Hematopoietic multipotent progenitor cell treated with erythropoietin and hydrocortisone succinate and interleukin-3 and kit ligand, for 17 days (in vitro differentiated cells): ENCODE measurements around the gene TMED6.

Experiments
- DNase-seq: peaks from one replicate; pipeline ENCODE4 v3.0.0-alpha.2; 2015; ENCODE audit warnings: low spot score

The TMED6 gene

DNA sequence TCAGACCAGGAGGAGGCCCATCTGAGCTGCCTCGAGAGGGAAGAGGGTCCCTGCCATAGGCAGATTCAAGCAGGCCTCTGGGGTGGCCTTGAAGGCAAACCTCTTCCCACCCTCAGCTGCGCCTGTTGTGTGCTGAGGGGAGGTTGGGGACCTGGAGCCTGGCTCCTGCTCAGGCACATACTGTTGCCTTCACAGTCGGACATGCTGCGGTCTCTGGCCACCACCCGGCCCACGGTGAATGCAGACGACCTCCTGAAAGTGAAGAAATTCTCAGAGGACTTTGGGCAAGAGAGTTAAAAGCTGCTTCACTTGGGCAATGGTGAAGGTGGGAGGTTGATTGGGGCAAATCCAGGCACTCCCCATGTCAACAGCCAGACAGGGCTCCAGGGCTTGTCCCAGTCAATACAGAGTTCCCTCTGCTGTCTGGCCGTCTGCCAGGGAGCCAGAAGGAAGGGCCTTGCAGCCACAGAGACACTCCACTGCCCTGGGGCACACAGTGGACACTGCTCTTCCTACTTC lies 27.5 kb downstream of the TMED6 start:
- no peak for DNase-seq

DNA sequence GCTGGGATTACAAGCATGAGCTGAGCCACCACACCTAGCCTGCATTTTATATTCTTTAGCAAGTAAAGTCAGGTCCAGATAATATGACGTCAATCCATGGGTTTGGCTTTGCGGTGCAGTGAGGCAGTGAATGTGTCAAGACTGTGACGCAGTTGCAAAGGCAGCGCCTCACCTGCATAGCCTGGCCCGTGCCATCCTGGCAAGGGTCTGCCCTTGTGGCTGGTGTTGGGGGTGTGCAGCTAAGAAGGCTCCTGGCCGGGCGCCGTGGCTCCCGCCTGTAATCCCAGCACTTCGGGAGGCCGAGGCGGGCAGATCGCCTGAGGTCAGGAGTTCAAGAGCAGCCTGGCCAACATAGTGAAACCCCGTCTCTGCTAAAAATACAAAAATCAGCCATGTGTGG lies 28.2 kb downstream of the TMED6 start:
- DNase-seq, result no peak

DNA sequence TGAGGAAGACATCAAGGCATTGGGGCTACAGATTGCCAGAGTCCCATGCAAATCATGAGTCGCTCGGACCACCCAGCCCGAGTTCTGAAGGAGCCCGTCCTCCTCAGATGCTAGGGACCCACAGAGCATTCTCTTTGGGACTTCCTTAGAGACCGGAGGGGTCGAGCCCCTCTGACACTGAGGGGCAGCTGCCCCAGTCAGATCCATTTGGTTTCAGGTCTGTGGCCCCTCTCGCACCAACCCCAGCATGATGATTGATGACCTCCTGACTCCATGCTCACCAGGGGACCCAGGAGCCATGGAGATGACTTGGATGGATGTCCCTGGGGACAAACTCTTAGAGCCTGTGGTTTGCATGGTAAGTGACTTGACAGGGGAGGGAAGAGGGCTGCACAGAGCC lies 29.2 kb downstream of the TMED6 start:
- no peak for DNase-seq

DNA sequence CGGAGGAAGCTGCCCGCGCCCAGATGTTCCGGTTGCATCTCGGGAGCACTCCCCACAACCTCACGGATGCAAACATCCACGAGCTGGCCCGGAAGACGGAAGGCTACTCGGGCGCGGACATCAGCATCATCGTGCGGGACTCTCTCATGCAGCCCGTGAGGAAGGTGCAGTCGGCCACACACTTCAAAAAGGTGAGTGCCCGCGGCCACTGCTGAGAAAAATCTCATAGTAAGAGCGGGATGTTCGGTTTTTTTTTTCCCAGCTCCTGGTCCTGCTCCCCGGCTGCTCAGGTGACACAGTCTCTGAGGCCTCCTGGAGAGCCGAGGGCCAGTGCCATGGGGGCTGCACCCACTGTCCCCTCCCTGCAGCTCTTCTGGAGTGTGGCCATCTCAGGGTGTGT lies 30.5 kb downstream of the TMED6 start:
- no peak for DNase-seq

DNA sequence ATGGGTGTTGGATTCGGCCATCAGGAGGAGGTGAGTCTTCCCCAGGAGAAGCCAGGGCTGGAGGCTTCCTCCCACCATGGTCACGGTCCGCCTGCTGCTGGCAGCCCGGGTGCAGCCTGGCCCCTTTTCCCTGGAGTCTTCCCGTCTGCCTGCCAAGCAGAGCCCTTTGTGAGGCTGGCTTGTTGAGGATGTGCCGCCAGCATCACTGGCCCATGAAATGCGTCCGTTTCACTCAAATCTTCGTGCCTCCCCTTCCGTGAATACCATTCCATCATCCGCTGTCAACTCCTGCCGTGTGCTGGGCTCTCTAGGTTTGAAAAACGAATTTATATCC lies 30.9 kb downstream of the TMED6 start:
- no peak for DNase-seq

DNA sequence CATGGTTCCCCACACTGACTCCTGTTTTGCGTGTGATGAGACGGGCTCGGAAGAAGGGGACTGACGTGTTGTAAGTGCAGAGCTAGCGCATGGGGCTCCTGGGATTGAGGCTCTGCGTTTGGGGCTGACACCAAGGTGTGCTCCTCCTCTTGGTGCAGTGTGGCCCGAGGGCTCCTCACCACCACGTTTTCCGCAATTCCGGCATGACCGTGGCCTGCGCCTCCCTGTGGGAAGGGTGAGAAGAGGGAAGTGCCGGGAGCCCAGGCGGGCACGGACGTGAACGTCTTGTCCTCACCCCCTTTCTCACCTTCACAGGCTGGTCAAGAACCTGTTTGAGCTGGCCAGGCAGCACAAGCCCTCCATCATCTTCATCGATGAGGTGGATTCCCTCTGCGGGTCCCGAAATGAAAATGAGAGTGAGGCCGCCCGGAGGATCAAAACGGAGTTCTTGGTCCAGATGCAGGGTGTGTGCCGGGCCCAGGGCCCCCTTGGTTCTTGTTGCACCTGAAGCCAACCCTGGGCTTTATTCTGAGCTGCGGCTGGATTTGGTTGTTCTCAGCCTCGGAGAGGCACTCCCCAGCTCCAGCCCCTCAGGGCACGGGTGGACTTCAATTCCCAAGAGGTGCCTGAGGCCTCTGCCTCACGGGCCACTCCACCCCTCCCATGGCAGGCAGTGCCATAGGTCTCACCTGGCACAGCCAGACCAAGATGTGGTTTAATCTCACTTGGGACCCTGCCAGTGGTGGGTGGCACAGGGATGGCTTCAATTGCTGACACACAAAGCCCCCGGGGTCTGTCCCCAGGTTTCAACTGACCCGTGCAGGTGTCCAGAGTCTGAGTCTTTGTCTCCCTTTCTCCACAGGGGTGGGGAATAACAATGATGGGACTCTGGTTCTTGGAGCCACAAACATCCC lies 31.5 kb downstream of the TMED6 start:
- DNase-seq, result no peak

DNA sequence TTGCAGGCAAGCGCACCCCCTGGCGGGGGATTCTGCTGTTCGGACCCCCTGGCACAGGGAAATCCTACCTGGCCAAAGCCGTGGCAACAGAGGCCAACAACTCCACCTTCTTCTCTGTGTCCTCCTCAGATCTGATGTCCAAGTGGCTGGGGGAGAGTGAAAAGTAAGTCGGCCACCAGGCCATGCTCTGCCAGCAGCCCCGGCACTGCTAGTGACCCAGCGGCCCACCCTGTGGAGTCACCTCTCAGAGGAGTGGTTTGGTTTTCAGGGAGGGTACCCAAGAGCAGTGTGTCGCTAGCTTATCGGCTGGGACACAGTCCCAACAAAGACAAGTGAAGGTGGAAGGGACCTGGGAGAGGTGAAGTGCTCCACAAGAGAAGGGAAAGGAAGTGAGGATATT lies 32.2 kb downstream of the TMED6 start:
- no peak for DNase-seq

DNA sequence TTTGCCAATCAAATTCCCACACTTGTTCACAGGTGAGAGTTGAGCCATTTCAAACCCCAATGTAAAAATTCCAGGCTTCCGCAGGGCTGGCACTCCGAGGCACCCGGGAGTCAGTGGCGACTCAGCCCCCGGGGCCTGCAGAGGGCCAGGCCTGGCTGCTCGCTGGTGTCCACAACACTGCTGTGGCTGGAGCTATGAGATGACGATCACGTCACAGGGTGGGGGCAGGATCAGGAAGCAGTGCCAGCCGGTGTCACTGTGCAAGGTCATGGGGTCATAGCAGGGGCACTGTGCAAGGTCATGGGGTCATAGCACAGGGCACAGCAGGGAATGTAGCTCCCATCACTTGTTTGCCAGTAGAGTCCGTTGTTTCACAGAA lies 32.7 kb downstream of the TMED6 start:
- no peak for DNase-seq

DNA sequence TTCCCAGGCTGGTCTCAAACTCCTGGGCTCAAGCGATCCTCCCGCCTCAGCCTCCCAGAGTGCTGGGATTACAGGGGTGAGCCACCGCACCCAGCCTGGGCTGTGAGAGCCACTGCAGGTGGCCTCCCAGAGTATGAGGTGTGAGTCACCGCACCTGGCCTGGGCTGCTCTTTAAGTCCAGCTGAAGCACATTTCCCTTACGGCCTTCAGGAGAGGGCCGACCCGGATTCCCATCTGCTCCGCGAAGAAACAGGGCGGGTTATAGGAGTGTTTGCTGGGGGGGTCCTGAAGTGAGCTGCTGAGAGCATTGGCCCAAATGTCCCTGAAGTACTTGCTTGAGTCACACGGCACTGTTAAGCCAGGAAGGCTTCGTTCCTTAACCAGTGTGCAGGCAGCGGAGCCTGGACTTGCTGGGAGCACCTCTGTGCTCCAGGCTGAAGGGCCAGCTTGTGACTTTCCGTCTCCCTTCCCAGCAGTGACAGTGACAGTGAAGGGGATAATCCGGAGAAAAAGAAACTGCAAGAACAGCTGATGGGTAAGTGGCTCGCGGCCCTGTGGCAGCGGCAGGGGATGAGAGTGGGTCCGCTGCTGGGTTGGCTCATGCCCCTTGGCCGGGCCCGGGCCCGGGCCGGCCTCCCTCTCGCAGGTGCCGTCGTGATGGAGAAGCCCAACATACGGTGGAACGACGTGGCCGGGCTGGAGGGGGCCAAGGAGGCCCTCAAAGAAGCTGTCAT lies 33.2 kb downstream of the TMED6 start:
- DNase-seq, result no peak

DNA sequence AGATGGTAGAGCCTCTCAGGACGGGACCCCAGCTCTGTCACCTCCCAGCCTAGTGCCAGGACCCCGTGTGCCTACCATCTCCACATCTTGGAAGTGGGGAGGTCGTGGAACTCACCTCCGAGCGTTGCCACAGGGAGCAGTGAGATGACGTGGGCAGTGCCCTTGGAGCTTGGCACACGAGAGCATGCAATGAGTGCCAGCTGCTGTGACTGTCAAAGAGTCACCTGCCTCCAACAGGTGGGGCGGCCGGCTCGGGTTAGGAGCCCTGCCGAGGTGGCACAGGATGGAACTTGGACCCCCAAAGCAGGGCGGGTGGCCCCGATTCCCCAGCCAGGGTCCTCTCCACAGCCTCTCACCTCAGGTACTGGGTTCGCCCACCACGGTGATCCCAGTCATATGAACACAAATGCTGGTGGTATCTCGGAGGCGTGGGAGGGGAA lies 35.0 kb downstream of the TMED6 start:
- no peak for DNase-seq

DNA sequence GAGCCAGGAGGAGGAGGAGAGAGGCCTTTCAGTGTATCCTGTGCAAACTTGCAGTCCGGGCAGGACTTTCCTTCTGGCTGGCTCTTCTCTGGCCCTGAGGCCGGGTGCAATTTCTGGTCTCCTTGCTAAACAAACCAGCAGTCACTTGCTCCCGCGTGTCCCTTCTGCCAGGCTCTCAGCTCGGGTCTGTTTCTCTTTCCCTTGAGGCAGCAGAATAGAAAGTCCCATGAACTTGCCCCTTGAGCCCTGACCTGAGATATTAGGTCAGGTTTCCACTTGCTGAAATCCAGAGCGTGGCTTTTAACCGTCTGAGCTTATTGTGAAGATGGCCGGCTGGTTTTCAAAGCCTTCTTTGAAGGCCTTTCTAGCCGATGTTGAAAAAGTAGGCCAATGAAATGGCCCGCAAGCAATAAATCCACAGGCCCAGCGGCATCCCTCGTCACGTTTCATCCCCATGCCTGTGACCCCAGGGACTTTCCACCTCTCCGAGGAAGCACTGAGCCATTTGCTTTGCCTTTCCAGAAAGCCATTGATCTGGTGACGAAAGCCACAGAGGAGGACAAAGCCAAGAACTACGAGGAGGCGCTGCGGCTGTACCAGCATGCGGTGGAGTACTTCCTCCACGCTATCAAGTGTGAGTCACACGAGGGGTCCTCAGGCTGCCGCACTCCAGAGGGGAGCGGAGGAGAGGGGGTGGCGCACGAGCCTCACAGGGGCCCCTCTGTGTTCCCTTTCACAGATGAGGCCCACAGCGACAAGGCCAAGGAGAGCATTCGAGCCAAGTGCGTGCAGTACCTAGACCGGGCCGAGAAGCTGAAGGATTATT lies 35.9 kb downstream of the TMED6 start:
- no peak for DNase-seq

DNA sequence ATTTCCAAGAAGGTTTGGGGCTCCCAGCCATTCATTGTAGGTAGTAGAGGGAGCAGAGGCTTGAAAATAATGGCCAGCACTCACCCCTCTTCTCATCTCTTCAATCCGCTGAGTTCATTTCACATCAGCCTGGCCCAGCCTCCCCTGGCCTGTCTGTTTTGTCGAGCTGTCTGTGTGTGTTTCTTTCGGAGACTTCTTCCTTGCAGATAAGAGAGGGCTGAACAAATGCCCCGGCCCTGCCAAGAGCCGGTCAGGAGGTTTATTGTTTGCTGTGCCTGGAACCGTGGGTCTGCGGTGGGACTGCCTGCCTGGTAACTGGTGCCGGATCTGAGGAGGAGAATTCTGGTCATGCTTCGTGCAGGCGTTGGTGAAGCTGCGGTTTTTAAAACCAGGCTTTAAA lies 37.1 kb downstream of the TMED6 start:
- DNase-seq, result no peak

DNA sequence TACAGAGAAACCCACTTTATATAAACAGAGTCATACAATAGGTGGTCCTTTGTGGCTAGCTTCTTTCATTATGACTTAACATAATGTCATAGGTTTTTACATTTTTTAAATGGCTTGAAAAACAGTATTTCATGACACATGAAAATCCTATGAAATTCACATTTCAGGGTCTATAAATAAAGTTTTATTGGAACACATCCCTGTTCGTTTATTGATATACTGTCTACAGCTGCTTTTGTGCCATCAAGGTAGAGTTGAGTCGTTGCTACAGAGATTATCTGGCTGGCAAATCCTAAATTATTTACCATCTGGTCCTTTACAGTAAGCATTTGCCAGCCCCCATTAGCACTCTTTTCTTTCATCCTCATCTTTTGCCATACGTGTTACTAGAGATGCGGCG lies 38.1 kb downstream of the TMED6 start:
- DNase-seq, result no peak

DNA sequence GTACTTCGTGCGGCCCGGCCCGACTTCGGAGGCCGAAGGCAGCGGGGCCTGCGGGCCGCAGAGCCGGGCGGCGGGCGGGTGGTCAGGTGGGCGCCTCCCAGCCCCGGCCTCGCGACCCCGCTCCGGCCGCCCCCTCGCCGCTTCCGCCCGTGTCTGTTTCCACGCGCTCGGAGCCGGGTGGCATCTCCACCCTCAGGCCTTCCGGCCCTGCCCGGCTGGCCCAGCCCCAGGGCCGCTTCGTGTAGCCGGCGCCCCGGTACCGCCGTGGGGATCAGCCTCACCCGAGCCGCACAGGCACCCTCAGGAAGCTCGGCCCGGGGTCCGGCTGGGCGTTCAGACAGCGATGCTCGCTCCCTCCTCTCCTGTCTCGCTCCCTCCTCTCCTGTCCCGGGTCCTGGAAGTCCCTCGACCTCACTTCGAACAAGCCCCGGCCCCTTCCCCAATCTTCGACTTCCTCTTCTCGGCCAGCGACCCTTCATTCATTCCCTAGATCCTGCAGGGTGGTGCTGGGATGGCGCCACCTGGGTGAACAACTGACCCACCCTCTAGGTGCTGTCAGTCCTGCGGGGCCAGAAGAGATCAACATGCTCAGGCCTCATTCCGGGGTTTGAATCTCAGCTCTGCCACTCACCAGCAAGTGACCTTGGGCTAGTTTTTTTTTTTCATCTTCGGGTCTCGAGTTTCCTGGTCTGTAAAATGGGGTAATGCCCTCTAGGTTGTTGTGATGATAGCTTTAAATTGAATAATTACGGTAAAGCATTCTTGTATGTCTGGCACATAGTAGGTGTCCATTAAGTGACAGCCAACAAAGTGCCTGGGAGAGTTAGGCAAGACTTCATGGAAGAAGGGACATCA lies 39.8 kb downstream of the TMED6 start:
- peak; percentile 25 for DNase-seq

DNA sequence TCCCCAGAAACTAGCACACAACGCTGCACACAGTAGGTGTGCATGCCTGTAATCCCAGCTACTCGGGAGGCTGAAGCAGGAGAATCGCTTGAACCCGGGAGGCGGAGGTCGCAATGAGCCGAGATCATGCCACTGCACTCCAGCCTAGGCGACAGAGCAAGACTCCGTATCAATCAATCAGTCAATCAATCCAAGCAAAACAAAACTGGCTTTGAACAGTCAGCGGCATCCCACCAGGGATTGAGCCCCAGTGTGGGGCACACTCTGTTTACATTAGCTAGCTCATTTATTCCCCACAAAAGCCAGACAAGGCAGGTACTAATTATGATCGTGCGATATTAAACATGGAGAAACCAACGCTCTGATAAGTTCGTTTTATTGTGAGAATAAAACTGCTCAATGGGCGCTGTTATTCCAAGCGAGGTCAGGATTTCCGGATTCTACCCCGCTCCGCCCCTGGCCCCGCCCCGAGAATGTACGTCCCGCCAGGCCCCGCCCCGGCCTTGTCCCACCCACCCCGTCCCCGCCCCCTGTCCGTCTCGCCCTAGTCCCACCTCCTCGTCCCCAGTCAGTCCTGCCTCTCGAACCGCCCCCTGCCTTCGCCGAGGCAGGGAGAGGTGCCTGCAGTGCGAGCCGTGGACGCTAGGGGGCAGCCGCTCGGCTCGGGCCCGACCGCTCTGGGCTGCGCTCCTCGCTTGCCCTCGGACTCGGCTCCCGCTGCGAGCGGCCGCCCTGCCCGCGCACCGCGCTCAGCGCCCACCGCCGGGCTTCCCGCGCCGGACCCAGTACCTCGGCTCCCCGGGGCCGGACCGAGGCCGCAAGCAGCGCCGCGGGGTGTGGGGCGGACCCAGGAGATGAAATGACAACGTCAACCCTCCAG lies 40.7 kb downstream of the TMED6 start, which contains the start of gene VPS4A:
VPS4A (plus strand) TSS at position 698 of the 880 bp plus-strand sequence; CDS start at position 860, 162 bp downstream.
- DNase-seq, result peak; percentile 97

DNA sequence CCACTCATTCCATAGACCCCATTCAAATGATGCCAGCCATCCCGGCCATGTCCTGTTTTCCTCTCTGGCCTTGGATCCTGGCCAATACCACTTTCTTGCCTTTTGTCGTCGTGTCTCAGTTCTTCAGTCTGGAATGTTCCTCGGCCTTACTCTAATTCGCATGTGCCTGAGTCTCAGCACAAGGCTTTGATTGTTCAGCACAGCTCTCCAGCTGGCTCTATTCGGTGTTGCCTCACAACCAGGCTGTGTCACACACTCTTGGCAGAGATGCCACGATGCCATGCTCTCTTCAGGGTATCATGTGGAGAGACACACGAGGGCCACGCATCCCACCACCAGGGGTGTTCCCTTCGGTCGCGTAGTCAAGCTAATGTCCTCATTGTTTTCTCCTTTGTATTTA lies 42.3 kb downstream of the TMED6 start:
- DNase-seq, result no peak

DNA sequence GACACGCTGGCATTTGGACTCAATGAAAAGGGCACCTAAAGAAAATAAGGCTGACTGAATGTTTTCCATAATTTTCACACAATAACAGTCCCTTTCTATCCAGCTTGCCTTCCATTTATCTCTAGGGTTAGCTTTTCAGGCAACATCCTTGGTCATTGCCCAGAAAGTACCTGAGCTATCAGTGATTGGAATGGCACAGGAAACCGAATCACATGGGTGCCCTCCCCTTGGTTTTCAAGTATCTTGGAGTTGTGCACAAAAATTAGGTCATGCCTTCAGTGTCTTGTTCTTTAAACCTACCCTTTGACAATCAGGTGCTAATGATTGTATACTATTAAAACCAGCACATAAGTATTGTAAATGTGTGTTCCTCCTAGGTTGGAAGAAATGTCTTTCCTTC lies 43.7 kb downstream of the TMED6 start:
- DNase-seq, result no peak

DNA sequence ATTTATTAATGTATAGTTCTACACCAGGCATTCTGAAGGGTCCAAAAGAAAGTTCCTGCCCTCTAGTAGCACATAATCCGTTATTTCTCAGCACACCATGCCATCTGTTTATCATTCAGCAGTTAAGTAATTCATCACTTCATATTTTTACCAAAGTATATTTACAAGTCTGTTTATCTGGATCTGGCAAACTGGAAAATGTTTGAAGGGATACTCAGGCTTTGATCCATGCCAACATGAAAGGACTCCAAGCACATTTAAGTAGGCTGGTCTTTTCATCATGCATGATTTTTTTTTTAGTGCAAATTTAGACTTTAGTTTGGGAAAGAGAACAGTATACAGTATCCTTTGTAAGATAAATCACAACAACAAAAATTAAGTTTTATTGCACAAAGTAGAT lies 44.5 kb downstream of the TMED6 start:
- no peak for DNase-seq

DNA sequence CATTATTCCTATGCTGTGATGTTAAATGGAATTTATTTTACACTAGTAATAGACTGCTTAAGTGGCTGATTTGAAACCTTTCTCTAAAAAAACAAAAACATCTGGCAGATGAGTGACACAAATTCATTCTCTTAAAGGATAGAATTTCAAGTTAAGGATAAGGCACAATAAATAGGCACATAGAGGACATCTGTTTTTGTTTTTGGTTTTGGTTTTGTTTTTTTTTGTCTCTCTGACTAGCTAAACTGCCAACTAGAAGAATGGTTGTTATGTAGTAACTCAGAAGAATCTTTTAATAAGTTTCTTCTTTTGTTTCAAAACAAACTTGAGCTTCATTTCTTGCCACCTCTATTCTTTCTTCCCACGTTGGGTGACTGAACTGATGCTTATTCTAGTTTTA lies 45.6 kb downstream of the TMED6 start:
- DNase-seq, result no peak

DNA sequence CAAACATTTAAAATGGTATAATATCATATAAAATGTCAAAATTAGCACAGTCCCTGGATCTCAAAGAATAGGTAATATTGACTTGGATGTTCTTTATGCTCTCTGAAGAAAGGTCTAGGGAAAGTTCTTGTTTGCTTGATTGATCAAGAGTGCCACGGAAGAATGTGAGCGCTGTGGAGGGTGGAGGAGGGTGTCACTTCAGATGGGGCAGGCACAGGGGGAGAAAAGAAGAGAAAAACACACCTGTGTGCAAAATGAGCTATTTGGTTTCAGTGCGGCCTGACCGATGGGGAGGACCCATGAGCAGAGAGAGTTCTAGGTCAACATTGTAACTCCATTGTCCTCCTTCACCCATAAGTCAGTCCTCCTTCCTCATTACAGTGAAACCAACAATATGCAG lies 49.3 kb downstream of the TMED6 start:
- DNase-seq, result no peak
